Measurements from ENCODE around the gene TIPARP.

- TF ChIP-seq CTCF (IDR thresholded peaks at IDR 0.05): no peak
- no peak for TF ChIP-seq POLR2A (IDR thresholded peaks at IDR 0.05)
Observed at GRCh38 chr3:156668073-156668763, 6.2 kb upstream of the TIPARP start.
